ENCODE results near the gene RNU6-9. TPM values are rescaled to one million over a fixed set of nuclear protein-coding genes. Genes with fewer than 3 reads are reported as not detected.

RNU6-9 gene
- total RNA-seq, 4 donors from 2014 or later, result not detected

- no peaks in the 10 kb centered on the region for H3K36me3 ChIP-seq
- no peak for DNase-seq (ENCODE audit: low spot score in 2 of 2)
Observed at GRCh38 chr19:912181-913079, 19.1 kb downstream of the RNU6-9 start.

GRCh38 chr19:913080-913748 lies 19.9 kb downstream of the RNU6-9 start, which contains the start of gene R3HDM4:
Gene R3HDM4 (minus strand): TSS chr19:913219. CDS start chr19:913157, 62 bp downstream.
- peak within 1 kb of the TSS; percentile 93 for H3K27ac ChIP-seq
- TF ChIP-seq POLR2A (IDR thresholded peaks at IDR 0.05) (peak in 1 of 2 donors; percentile 62), CTCF (IDR thresholded peaks at IDR 0.05) (no peak)
- peaks cover 47% of the 10 kb centered on the region for H3K4me1 ChIP-seq
- H3K36me3 ChIP-seq, result no peaks in the 10 kb centered on the region
- peak in 1 of 2 donors; percentile 89 for DNase-seq (ENCODE audit: low spot score in 2 of 2)
- peak within 1 kb of the TSS; percentile 93 for H3K4me3 ChIP-seq
- H3K27me3 ChIP-seq, result peaks cover 15% of the 10 kb centered on the region
- no peaks in the 10 kb centered on the region for H3K9me3 ChIP-seq
- WGBS, result 1% methylated on average over 30 of the region's 76 CpGs

More at GRCh38 chr19:912181-913079, 19.1 kb downstream of the RNU6-9 start:
- H3K4me1 ChIP-seq, result peaks cover 42% of the 10 kb centered on the region
- H3K4me3 ChIP-seq, result peak overlapping the region; percentile 93
- 0% methylated on average over 30 of the region's 69 CpGs for WGBS
- H3K27ac ChIP-seq, result peak overlapping the region; percentile 93
- no peaks in the 10 kb centered on the region for H3K9me3 ChIP-seq
- TF ChIP-seq EP300 (IDR thresholded peaks at IDR 0.05) (no peak), POLR2AphosphoS5 (IDR thresholded peaks at IDR 0.05) (no peak), POLR2A (IDR thresholded peaks at IDR 0.05) (no peak), CTCF (IDR thresholded peaks at IDR 0.05) (no peak)
- peaks cover 7% of the 10 kb centered on the region for H3K27me3 ChIP-seq

- Histone ChIP-seq H3K9me3 (no peaks in the 10 kb centered on the region), H3K36me3 (no peaks in the 10 kb centered on the region), H3K4me1 (peaks cover 56% of the 10 kb centered on the region), H3K4me3 (peak overlapping the region; percentile 41), H3K27me3 (peaks cover 48% of the 10 kb centered on the region), H3K27ac (no peak overlapping the region)
- 27% methylated on average over 26 of the region's 35 CpGs for WGBS
- DNase-seq (ENCODE audit: low spot score in 2 of 2), result no peak
- TF ChIP-seq POLR2A (IDR thresholded peaks at IDR 0.05) (no peak), CTCF (IDR thresholded peaks at IDR 0.05) (no peak), EP300 (IDR thresholded peaks at IDR 0.05) (no peak), POLR2AphosphoS5 (IDR thresholded peaks at IDR 0.05) (no peak)
Observed at GRCh38 chr19:916645-917322, 23.5 kb downstream of the RNU6-9 start.

GRCh38 chr19:917323-918151 lies 24.3 kb downstream of the RNU6-9 start, which contains the start of gene KISS1R:
Gene KISS1R (plus strand): TSS chr19:917333. CDS start chr19:917503, 170 bp downstream.
- WGBS, result 0% methylated on average over 16 of the region's 87 CpGs
- H3K4me3 ChIP-seq, result peak within 1 kb of the TSS; percentile 41
- peaks cover 49% of the 10 kb centered on the region for H3K4me1 ChIP-seq
- no peak for TF ChIP-seq POLR2AphosphoS5 (IDR thresholded peaks at IDR 0.05)
- peak in 1 of 2 donors; percentile 14 for TF ChIP-seq CTCF (IDR thresholded peaks at IDR 0.05)
- H3K36me3 ChIP-seq, result no peaks in the 10 kb centered on the region
- peaks cover 48% of the 10 kb centered on the region for H3K27me3 ChIP-seq
- H3K27ac ChIP-seq, result no peak within 1 kb of the TSS
- H3K9me3 ChIP-seq, result no peaks in the 10 kb centered on the region
- no peak for DNase-seq (ENCODE audit: low spot score in 2 of 2)

All from suprapubic skin (tissue), 4 donors.